Fibroblast of pulmonary artery (primary cell): ENCODE results near the gene PHACTR2.

Experiments used
- DNase-seq: peaks from one replicate; pipeline ENCODE4 v3.0.0-alpha.2; 2010; ENCODE audit warnings: low read depth
- H3K4me3 ChIP-seq: replicated peaks from 2 replicates; pipeline ENCODE4 v1.5.1; 2011; ENCODE audit warnings: low read depth, mild to moderate bottlenecking, control low read depth, low read length, moderate library complexity
- CTCF ChIP-seq: IDR thresholded peaks from 2 replicates; pipeline ENCODE4 v1.5.1; 2011; ENCODE audit warnings: mild to moderate bottlenecking, control low read depth, low read length, inconsistent platforms; ENCODE audit errors: missing control alignments

PHACTR2 gene

GRCh38 chr6:143676437-143677045 lies 1.2 kb upstream of the PHACTR2 start:
- DNase-seq, result no peak
- no peak for TF ChIP-seq CTCF
- H3K4me3 ChIP-seq, result no peak overlapping the region

GRCh38 chr6:143677577-143677890 lies 231 bp upstream of the PHACTR2 start:
- peak overlapping the region; percentile 70 for H3K4me3 ChIP-seq
- no peak for DNase-seq
- no peak for TF ChIP-seq CTCF

- no peak for DNase-seq
- peak overlapping the region; percentile 70 for H3K4me3 ChIP-seq
- TF ChIP-seq CTCF, result no peak
These were observed 1.3 kb downstream of the PHACTR2 start for GRCh38 chr6:143679041-143679440.

- peak overlapping the region; percentile 70 for H3K4me3 ChIP-seq
- DNase-seq, result no peak
- TF ChIP-seq CTCF, result no peak
These were observed 2.4 kb downstream of the PHACTR2 start for GRCh38 chr6:143680141-143680540.

- H3K4me3 ChIP-seq, result no peak overlapping the region
- no peak for TF ChIP-seq CTCF
- DNase-seq, result no peak
These were observed 5.0 kb downstream of the PHACTR2 start for GRCh38 chr6:143682805-143683204.

- DNase-seq, result no peak
- TF ChIP-seq CTCF, result no peak
- H3K4me3 ChIP-seq, result no peak overlapping the region
These were observed 6.7 kb downstream of the PHACTR2 start for GRCh38 chr6:143684486-143684885.

- no peak for DNase-seq
- no peak overlapping the region for H3K4me3 ChIP-seq
- TF ChIP-seq CTCF, result no peak
These were observed 7.9 kb downstream of the PHACTR2 start for GRCh38 chr6:143685653-143686052.
